Activated CD4-positive, alpha-beta memory T cell treated with anti-CD3 and anti-CD28 coated beads for 36 hours (primary cell): ENCODE data around the gene SOCS3. TPM values are rescaled to one million over a fixed set of nuclear protein-coding genes. Genes with fewer than 3 reads are reported as not detected.

Experiments used
- CTCF ChIA-PET: fragments of 350-600 bp; sonication (Branson Sonifier 250); formaldehyde crosslinking; loops from one replicate; lab custom pipeline; 2021; ENCODE audit warnings: antibody characterized with exemption, inconsistent platforms; lab: Charles Lee
- POLR2A ChIA-PET: fragments of 350-600 bp; sonication (Branson Sonifier 250); formaldehyde crosslinking; loops from one replicate; lab custom pipeline; 2021; ENCODE audit warnings: antibody characterized with exemption; lab: Charles Lee
- DNase-seq: peaks from one replicate; pipeline ENCODE4 v3.0.0-alpha.2; 2020
- H3K27ac Mint-ChIP-seq: one replicate; pipeline ENCODE4 v1.8.0; 2021; ENCODE audit warnings: mixed read lengths
- H3K27me3 Mint-ChIP-seq: one replicate; pipeline ENCODE4 v1.8.0; 2021; ENCODE audit warnings: mixed read lengths
- H3K36me3 Mint-ChIP-seq: one replicate; pipeline ENCODE4 v1.8.0; 2021; ENCODE audit warnings: mixed read lengths
- H3K4me1 Mint-ChIP-seq: one replicate; pipeline ENCODE4 v1.8.0; 2021; ENCODE audit warnings: low read depth, mixed read lengths
- H3K4me3 Mint-ChIP-seq: one replicate; pipeline ENCODE4 v1.8.0; 2021; ENCODE audit warnings: mild to moderate bottlenecking, mixed read lengths
- H3K9me3 Mint-ChIP-seq: one replicate; pipeline ENCODE4 v1.8.0; 2021; ENCODE audit warnings: mixed read lengths
- intact Hi-C: fragments of 100-400 bp; cut with micrococcal nuclease; formaldehyde crosslinking; loops from one replicate; pipeline ENCODE4 v1.15.1; 2023
- total RNA-seq, 2 experiments: library from RNA; stranded (reverse); gene quantifications; one replicate each; pipeline ENCODE4 v1.2.3, GENCODE V29; 2021

Gene SOCS3
- total RNA-seq, 2 experiments from 2014 or later = 162 to 167 TPM

GRCh38 chr17:78365561-78366108, 5.8 kb upstream of the SOCS3 start:
- no peaks in the 10 kb centered on the region for H3K9me3 Mint-ChIP-seq
- H3K27me3 Mint-ChIP-seq = peaks cover 7% of the 10 kb centered on the region
- H3K36me3 Mint-ChIP-seq = no peaks in the 10 kb centered on the region
- no peak overlapping the region for H3K4me3 Mint-ChIP-seq
- ChIA-PET POLR2A (interaction anchor here (1.4 to 2.7 kb wide), 3 partner anchors 15 to 19 kb away, joined by 3 to 11 read pairs (median 7); no protein-coding TSS in a partner anchor), CTCF (interaction anchor here (0.6 to 9.1 kb wide), 3 partner anchors 11 to 76 kb away, joined by 4 to 135 read pairs (median 25); partner anchors contain the start of gene PGS1)
- intact Hi-C loops = no loop called here
- peaks cover 32% of the 10 kb centered on the region for H3K4me1 Mint-ChIP-seq
- no peak for DNase-seq
- peak overlapping the region; percentile 28 for H3K27ac Mint-ChIP-seq

DNA sequence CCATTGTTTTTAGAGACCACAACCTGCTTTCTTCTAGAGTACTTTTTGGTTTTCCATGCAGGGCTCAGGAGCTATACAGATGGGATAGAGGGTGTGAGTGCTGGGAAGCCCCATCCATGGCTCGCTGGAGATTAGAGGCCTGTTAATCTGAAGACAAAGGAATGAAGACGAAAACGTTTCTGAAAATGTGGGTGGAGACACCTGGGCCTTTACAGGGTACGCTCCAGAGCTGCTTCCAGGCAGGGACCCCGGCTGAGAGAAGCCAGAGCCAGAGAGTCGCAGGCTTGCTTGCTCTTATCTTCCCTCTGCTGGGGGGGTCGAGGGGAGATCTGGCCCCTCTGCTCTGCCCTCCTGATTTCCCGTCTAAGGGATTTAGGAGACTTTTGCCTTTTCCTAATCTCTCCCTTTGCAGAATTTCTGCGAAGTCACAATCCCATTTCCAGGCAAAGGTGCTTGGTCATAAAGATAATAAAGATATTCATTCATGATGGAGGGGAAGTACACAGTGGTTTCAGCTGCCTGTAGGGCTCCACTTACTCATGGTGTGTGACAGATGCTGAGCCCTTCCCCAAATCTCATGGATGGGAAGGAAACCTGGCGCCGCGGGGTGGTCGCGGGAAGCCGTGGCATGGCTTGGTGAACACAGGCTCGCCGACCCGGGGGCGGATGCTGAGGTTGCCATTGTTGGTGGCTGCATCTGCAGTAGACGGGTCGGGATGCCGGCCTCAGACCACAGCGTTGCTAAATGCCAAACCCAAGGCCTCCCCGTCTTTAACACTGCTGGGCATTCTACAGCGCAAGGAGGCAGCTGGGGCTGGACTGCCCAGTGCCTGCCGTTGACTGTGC, 4.8 kb upstream of the SOCS3 start:
- Mint-ChIP-seq H3K27ac (peak overlapping the region; percentile 76), H3K9me3 (no peaks in the 10 kb centered on the region), H3K4me3 (peak overlapping the region; percentile 21), H3K36me3 (peaks cover under 1% of the 10 kb centered on the region), H3K4me1 (peaks cover 32% of the 10 kb centered on the region), H3K27me3 (peaks cover 7% of the 10 kb centered on the region)
- ChIA-PET POLR2A (interaction anchor here (0.8 to 2.7 kb wide), 5 partner anchors 13 to 47 kb away, joined by 3 to 11 read pairs (median 6); no protein-coding TSS in a partner anchor), CTCF (interaction anchor here (0.6 to 9.1 kb wide), 7 partner anchors 12 to 113 kb away, joined by 3 to 135 read pairs (median 3); partner anchors contain the start of gene PGS1)
- intact Hi-C loops = no loop called here
- peak; percentile 70 for DNase-seq

- H3K36me3 Mint-ChIP-seq = peaks cover 18% of the 10 kb centered on the region
- DNase-seq = no peak
- H3K27ac Mint-ChIP-seq = no peak overlapping the region
- peaks cover 7% of the 10 kb centered on the region for H3K27me3 Mint-ChIP-seq
- H3K9me3 Mint-ChIP-seq = no peaks in the 10 kb centered on the region
- H3K4me3 Mint-ChIP-seq = no peak overlapping the region
- peaks cover 32% of the 10 kb centered on the region for H3K4me1 Mint-ChIP-seq
- intact Hi-C loops = no loop called here
- POLR2A ChIA-PET = no interaction called here
- CTCF ChIA-PET = interaction anchor here (0.6 to 9.1 kb wide), 8 partner anchors 15 to 112 kb away, joined by 3 to 135 read pairs (median 4); partner anchors contain the start of gene PGS1
These were observed 2.8 kb upstream of the SOCS3 start for GRCh38 chr17:78362671-78363070.

DNA sequence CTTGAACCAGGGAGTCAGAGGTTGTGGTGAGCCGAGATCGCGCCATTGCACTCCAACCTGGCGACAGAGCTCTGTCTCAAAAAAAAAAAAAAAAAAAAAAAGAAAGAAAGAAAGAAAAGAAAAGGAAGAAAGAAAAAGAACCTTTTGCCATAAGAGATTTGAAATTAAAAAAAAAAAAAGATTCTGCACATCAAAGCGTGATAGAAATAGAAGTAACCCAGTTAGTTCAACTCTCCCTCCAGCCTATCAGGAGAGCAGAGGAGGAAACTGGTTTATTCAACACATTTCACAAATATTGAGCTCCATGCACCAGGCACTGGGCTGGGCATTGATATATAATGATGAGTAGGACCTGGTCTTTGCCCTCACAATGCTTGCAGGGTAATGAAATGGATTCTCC, 2.4 kb upstream of the SOCS3 start:
- POLR2A ChIA-PET = no interaction called here
- Mint-ChIP-seq H3K27ac (no peak overlapping the region), H3K9me3 (no peaks in the 10 kb centered on the region), H3K36me3 (peaks cover 22% of the 10 kb centered on the region), H3K4me3 (no peak overlapping the region), H3K4me1 (peaks cover 32% of the 10 kb centered on the region), H3K27me3 (peaks cover 7% of the 10 kb centered on the region)
- no peak for DNase-seq
- intact Hi-C loops = no loop called here
- CTCF ChIA-PET = interaction anchor here (0.8 to 9.1 kb wide), 7 partner anchors 15 to 74 kb away, joined by 3 to 135 read pairs (median 6); partner anchors contain the start of gene PGS1

- Mint-ChIP-seq H3K27me3 (peaks cover 7% of the 10 kb centered on the region), H3K4me1 (peaks cover 34% of the 10 kb centered on the region), H3K27ac (peak overlapping the region; percentile 86), H3K36me3 (peaks cover 31% of the 10 kb centered on the region), H3K4me3 (peak overlapping the region; percentile 81), H3K9me3 (no peaks in the 10 kb centered on the region)
- CTCF ChIA-PET = interaction anchor here (1.0 to 9.1 kb wide), 13 partner anchors 8 to 110 kb away, joined by 3 to 135 read pairs (median 9); partner anchors contain the start of gene PGS1
- peak; percentile 31 for DNase-seq
- POLR2A ChIA-PET = interaction anchor here (0.6 to 3.7 kb wide), 6 partner anchors 17 to 109 kb away, joined by 3 to 28 read pairs (median 10); partner anchors contain the start of gene PGS1
- intact Hi-C loops = loop anchor here (2.0 kb wide), 1 partner anchor 102 kb away; no protein-coding TSS in a partner anchor
These were observed 1.4 kb upstream of the SOCS3 start for GRCh38 chr17:78361225-78361701.

GRCh38 chr17:78360371-78361224, 721 bp upstream of the SOCS3 start:
- intact Hi-C loops = loop anchor here (1.0 to 2.0 kb wide), 5 partner anchors 21 to 102 kb away; no protein-coding TSS in a partner anchor
- peak overlapping the region; percentile 86 for H3K27ac Mint-ChIP-seq
- POLR2A ChIA-PET = interaction anchor here (0.6 to 3.7 kb wide), 11 partner anchors 12 to 414 kb away, joined by 3 to 28 read pairs (median 6); partner anchors contain the start of gene PGS1
- no peaks in the 10 kb centered on the region for H3K9me3 Mint-ChIP-seq
- CTCF ChIA-PET = interaction anchor here (0.7 to 9.1 kb wide), 15 partner anchors 9 to 110 kb away, joined by 3 to 135 read pairs (median 8); partner anchors contain the start of gene PGS1
- H3K4me1 Mint-ChIP-seq = peaks cover 37% of the 10 kb centered on the region
- peak; percentile 96 for DNase-seq
- peak overlapping the region; percentile 81 for H3K4me3 Mint-ChIP-seq
- peaks cover 4% of the 10 kb centered on the region for H3K27me3 Mint-ChIP-seq
- H3K36me3 Mint-ChIP-seq = peaks cover 38% of the 10 kb centered on the region

DNA sequence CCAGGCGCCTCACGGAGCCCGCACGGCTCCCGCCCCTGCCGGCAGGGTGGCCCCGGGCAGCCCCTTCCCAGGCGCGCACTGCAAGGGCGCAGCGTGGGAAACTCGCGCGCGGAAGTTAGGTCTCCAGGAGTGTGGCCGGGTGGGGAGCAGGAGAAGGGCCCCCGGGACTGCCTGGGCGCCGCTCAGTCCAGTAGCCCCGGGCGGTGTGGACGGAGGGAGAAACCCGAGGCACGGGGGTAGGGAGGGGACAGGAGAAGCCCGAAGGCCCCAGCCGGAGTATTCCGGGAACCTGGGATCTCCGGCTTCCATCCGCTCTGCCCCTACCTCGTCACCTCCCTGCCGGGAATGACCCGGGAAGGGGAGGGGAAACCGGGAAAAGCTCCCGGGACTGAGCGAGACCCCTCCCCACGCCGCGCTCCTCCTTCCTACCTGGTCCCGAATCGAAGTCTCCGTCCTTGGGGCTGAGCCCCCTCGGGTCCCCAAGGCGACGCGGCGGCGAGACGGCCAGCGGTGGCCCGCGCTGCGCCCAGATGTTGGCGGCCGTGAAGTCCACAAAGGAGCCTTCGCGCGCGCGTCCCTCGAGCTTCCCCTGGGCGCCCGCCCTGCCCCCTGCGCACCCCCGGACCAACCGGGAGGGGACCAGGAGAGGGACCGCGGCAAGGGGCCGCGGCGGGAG, 418 bp downstream of the SOCS3 start:
- H3K36me3 Mint-ChIP-seq = peaks cover 44% of the 10 kb centered on the region
- CTCF ChIA-PET = interaction anchor here (0.7 to 9.1 kb wide), 8 partner anchors 13 to 109 kb away, joined by 3 to 135 read pairs (median 8); no protein-coding TSS in a partner anchor
- intact Hi-C loops = no loop called here
- POLR2A ChIA-PET = interaction anchor here (0.6 to 3.7 kb wide), 14 partner anchors 11 to 421 kb away, joined by 3 to 28 read pairs (median 4); partner anchors contain the start of gene PGS1
- H3K27me3 Mint-ChIP-seq = peaks cover 4% of the 10 kb centered on the region
- H3K4me1 Mint-ChIP-seq = peaks cover 37% of the 10 kb centered on the region
- no peaks in the 10 kb centered on the region for H3K9me3 Mint-ChIP-seq
- peak; percentile 47 for DNase-seq
- H3K27ac Mint-ChIP-seq = peak overlapping the region; percentile 90
- H3K4me3 Mint-ChIP-seq = peak overlapping the region; percentile 82

- DNase-seq = peak; percentile 47
- peaks cover 44% of the 10 kb centered on the region for H3K36me3 Mint-ChIP-seq
- H3K9me3 Mint-ChIP-seq = no peaks in the 10 kb centered on the region
- peak overlapping the region; percentile 97 for H3K27ac Mint-ChIP-seq
- H3K4me3 Mint-ChIP-seq = peak overlapping the region; percentile 93
- peaks cover 4% of the 10 kb centered on the region for H3K27me3 Mint-ChIP-seq
- ChIA-PET CTCF (interaction anchor here (0.9 to 9.1 kb wide), 7 partner anchors 13 to 107 kb away, joined by 3 to 135 read pairs (median 4); no protein-coding TSS in a partner anchor), POLR2A (interaction anchor here (0.9 to 3.7 kb wide), 9 partner anchors 10 to 421 kb away, joined by 3 to 28 read pairs (median 6); partner anchors contain the start of gene PGS1)
- H3K4me1 Mint-ChIP-seq = peaks cover 40% of the 10 kb centered on the region
- intact Hi-C loops = no loop called here
These were observed 1.1 kb downstream of the SOCS3 start for GRCh38 chr17:78358538-78359320.

- DNase-seq = peak; percentile 46
- peak overlapping the region; percentile 97 for H3K27ac Mint-ChIP-seq
- ChIA-PET CTCF (interaction anchor here (0.9 to 9.1 kb wide), 8 partner anchors 12 to 106 kb away, joined by 3 to 135 read pairs (median 4); no protein-coding TSS in a partner anchor), POLR2A (interaction anchor here (0.9 to 3.7 kb wide), 6 partner anchors 10 to 422 kb away, joined by 3 to 28 read pairs (median 10); partner anchors contain the start of gene PGS1)
- peaks cover 3% of the 10 kb centered on the region for H3K27me3 Mint-ChIP-seq
- peaks cover 47% of the 10 kb centered on the region for H3K4me1 Mint-ChIP-seq
- intact Hi-C loops = no loop called here
- H3K4me3 Mint-ChIP-seq = peak overlapping the region; percentile 93
- H3K36me3 Mint-ChIP-seq = peaks cover 44% of the 10 kb centered on the region
- H3K9me3 Mint-ChIP-seq = no peaks in the 10 kb centered on the region
These were observed 2.0 kb downstream of the SOCS3 start for GRCh38 chr17:78357672-78358537.
